Right lobe of liver (tissue), 6 donors: ENCODE results near the gene CENPI. TPM values are rescaled to one million over a fixed set of nuclear protein-coding genes. Genes with fewer than 3 reads are reported as not detected.

Experiments used
- ATAC-seq, 4 donors: fragments of 200-7000 bp; cut with Tn5 transposase; one replicate each; pipeline ENCODE4 v1.9.1; 2020; ENCODE audit warnings: mild to moderate bottlenecking in 4 of 4, moderate library complexity in 4 of 4
- DNase-seq, 3 donors: peaks; one replicate each; pipeline ENCODE4 v3.0.0-alpha.2; 2020
- H3K27ac ChIP-seq, 3 donors: fragments of 200-600 bp; one replicate each; pipeline ENCODE4 v1.8.0; 2022
- H3K27me3 ChIP-seq, 2 donors: fragments of 200-600 bp; one replicate each; pipeline ENCODE4 v1.8.0; 2022
- H3K36me3 ChIP-seq, 4 donors: fragments of 200-600 bp; sonication (generic) in 1 of 4; one replicate each; pipeline versions ENCODE4 v1.5.1 to v1.8.0; 2017 to 2022; ENCODE audit warnings: control low read depth in 1 of 4
- H3K4me1 ChIP-seq, 4 donors: fragments of 200-600 bp; sonication (generic) in 1 of 4; one replicate each; pipeline versions ENCODE4 v1.5.1 to v1.8.0; 2017 to 2022; ENCODE audit warnings: control low read depth in 1 of 4
- H3K4me3 ChIP-seq, 3 donors: fragments of 200-600 bp; one replicate each; pipeline ENCODE4 v1.8.0; 2022
- H3K9me3 ChIP-seq, 4 donors: fragments of 200-600 bp; sonication (generic) in 1 of 4; one replicate each; pipeline versions ENCODE4 v1.5.1 to v1.8.0; 2017 to 2022; ENCODE audit warnings: control low read depth in 1 of 4
- CTCF ChIP-seq, 4 donors: fragments of 200-600 bp in 3 of 4; fragments of 450-650 bp in 1 of 4; IDR thresholded peaks; one replicate each; pipeline versions ENCODE4 v1.5.1 to v1.8.0; 2016 to 2022; ENCODE audit warnings: antibody characterized with exemption in 4 of 4, mild to moderate bottlenecking in 2 of 4
- POLR2A ChIP-seq: fragments of 450-650 bp; IDR thresholded peaks from one replicate; pipeline ENCODE4 v1.6.1; 2017; ENCODE audit warnings: antibody characterized with exemption, mild to moderate bottlenecking
- WGBS: methylation state at CpG from one replicate; pipeline ENCODE4 v1.1.6; 2018; ENCODE audit warnings: low coverage, low lambda C conversion rate; ENCODE audit not compliant: insufficient coverage; ENCODE audit errors: missing lambda C conversion rate; 5-methylcytosine and 5-hydroxymethylcytosine counted together
- intact Hi-C, 2 donors: fragments of 100-400 bp; cut with DNase I; formaldehyde crosslinking; loops; one replicate each; pipeline versions ENCODE4 v1.11.2 to v1.14.1; 2022
- total RNA-seq, 6 experiments: library from RNA; depleted of rRNA in 2 of 6; stranded (reverse); fragments of >200 nt in 2 of 6; fragmentation: NEBNext Ultra II Directional in 3 of 6; extraction: Animal tissue kit (Norgen Biotek cat#: 25700) in 3 of 6; gene quantifications; one replicate each; pipeline versions ENCODE4 v1.1.0 to v1.2.4, GENCODE V29; 2016 to 2023
- donor health status: DM: no; HTN: yes; CAD: no.
- donor health status: DM: no; HTN: no; CAD: no.
- donor health status: DM: no; HTN: no; CAD: no.
- donor health status: DM: no; HTN: yes; CAD: no.
- donor health status: DM: no; HTN: yes; CAD: no.

The CENPI gene
- total RNA-seq, 6 experiments from 2014 or later, result 0.13 to 1.3 (median 0.54) TPM

GRCh38 chrX:101108284-101108683 is 10.3 kb downstream of the CENPI start:
- H3K27me3 ChIP-seq, result peaks cover 0 to 5% of the 10 kb centered on the region in 2 donors
- no peaks in the 10 kb centered on the region for H3K36me3 ChIP-seq
- H3K4me3 ChIP-seq, result no peak overlapping the region
- ATAC-seq (no peak), DNase-seq (no peak)
- WGBS, result 87% methylated on average over 4 of the region's 4 CpGs
- TF ChIP-seq POLR2A, result no peak
- TF ChIP-seq CTCF (IDR thresholded peaks at IDR 0.05), result no peak
- H3K27ac ChIP-seq, result no peak overlapping the region
- intact Hi-C loops, result no loop called here
- H3K9me3 ChIP-seq, result no peaks in the 10 kb centered on the region
- H3K4me1 ChIP-seq, result no peaks in the 10 kb centered on the region

DNA sequence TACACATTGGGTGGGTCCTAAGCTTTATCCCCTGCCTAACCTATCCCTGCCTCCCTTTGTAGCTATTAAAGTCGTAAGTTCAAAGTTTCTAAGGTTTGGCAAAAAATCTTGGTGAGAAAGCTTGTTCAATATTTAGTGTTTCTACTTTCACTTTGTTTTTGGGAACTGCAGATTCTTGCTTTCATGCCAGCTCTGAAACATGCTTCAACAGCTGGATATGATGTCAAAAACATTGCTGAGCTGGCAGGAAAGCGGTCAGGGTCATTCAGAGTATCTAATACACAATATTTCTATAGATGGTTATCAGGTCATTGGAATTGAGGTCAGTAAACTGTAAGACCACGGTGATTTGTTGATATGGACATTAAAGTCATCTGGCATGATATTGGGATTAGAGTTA is 19.7 kb downstream of the CENPI start:
- Histone ChIP-seq H3K4me3 (no peak overlapping the region), H3K9me3 (no peaks in the 10 kb centered on the region), H3K36me3 (no peaks in the 10 kb centered on the region), H3K27me3 (no peaks in the 10 kb centered on the region), H3K4me1 (no peaks in the 10 kb centered on the region), H3K27ac (no peak overlapping the region)
- 36% methylated on average over 3 of the region's 3 CpGs for WGBS
- ATAC-seq, result no peak
- no peak for DNase-seq
- intact Hi-C loops, result no loop called here
- TF ChIP-seq CTCF (IDR thresholded peaks at IDR 0.05) (no peak), POLR2A (no peak)

GRCh38 chrX:101136235-101136634 is 38.2 kb downstream of the CENPI start:
- no peaks in the 10 kb centered on the region for H3K36me3 ChIP-seq
- H3K9me3 ChIP-seq, result no peaks in the 10 kb centered on the region
- no peak overlapping the region for H3K27ac ChIP-seq
- H3K4me1 ChIP-seq, result no peaks in the 10 kb centered on the region
- no peak overlapping the region for H3K4me3 ChIP-seq
- 58% methylated on average over 2 of the region's 2 CpGs for WGBS
- TF ChIP-seq POLR2A (no peak), CTCF (IDR thresholded peaks at IDR 0.05) (no peak)
- no peak for ATAC-seq
- intact Hi-C loops, result no loop called here
- no peaks in the 10 kb centered on the region for H3K27me3 ChIP-seq
- no peak for DNase-seq

Other genes starting within 250 kb of the CENPI start
- gene NOX1, start 223.8 kb upstream of the CENPI start, total RNA-seq, result not detected
- under 1 TPM in 3 of 6 experiments, not detected in 3; 0.07 to 0.18 (median 0.15) TPM for gene XKRX, start 169.3 kb upstream of the CENPI start, total RNA-seq
- not detected for gene ARL13A, start 128.5 kb upstream of the CENPI start, total RNA-seq
- gene TRMT2B, start 46.1 kb upstream of the CENPI start, total RNA-seq, result 10 to 100 TPM in 1 of 6 experiments, 1 to 10 TPM in 5; 5.3 to 11.5 (median 7.5) TPM
- gene TMEM35A, start 19.3 kb upstream of the CENPI start, total RNA-seq, result not detected
- not detected for gene DRP2, start 121.6 kb downstream of the CENPI start, total RNA-seq
- under 1 TPM in 2 of 6 experiments, not detected in 4; 0.09 to 0.31 TPM for gene TAF7L, start 193.1 kb downstream of the CENPI start, total RNA-seq